Ishikawa (cell line): Measurements from ENCODE around the gene BSDC1.

Source experiments
- CEBPB ChIP-seq: IDR thresholded peaks from 2 replicates; pipeline ENCODE4 v1.6.1; 2012
- CREB1 ChIP-seq: IDR thresholded peaks from 2 replicates; pipeline ENCODE4 v1.6.1; 2012; ENCODE audit warnings: low read depth
- EGR1 ChIP-seq: IDR thresholded peaks from 2 replicates; pipeline ENCODE4 v1.6.1; 2012
- EP300 ChIP-seq: IDR thresholded peaks from 2 replicates; pipeline ENCODE4 v1.6.1; 2012; ENCODE audit warnings: borderline replicate concordance
- FOXM1 ChIP-seq: IDR thresholded peaks from 2 replicates; pipeline ENCODE4 v1.6.1; 2012; ENCODE audit warnings: low read depth, borderline replicate concordance
- MAX ChIP-seq: IDR thresholded peaks from 2 replicates; pipeline ENCODE4 v1.6.1; 2012
- RAD21 ChIP-seq: IDR thresholded peaks from 2 replicates; pipeline ENCODE4 v1.6.1; 2012; ENCODE audit warnings: low read depth
- REST ChIP-seq: IDR thresholded peaks from 2 replicates; pipeline ENCODE4 v1.6.1; 2012; ENCODE audit warnings: low read depth, mild to moderate bottlenecking
- TAF1 ChIP-seq: IDR thresholded peaks from 2 replicates; pipeline ENCODE4 v1.6.1; 2012; ENCODE audit warnings: low read depth, mild to moderate bottlenecking
- ZBTB7A ChIP-seq: IDR thresholded peaks from 2 replicates; pipeline ENCODE4 v1.6.1; 2012; ENCODE audit warnings: low read depth

GRCh38 chr1:32353886-32354570 lies 40.2 kb downstream of the BSDC1 start:
- TF ChIP-seq CREB1 (no peak), FOXM1 (no peak), MAX (no peak), RAD21 (no peak), EP300 (no peak), EGR1 (no peak), ZBTB7A (no peak), REST (no peak), TAF1 (no peak), CEBPB (no peak)
